Right lobe of liver (tissue), 4 donors: ENCODE results near the gene EID1.

Experiments used
- CTCF ChIP-seq, 4 donors: fragments of 200-600 bp in 3 of 4; fragments of 450-650 bp in 1 of 4; IDR thresholded peaks; one replicate each; pipeline versions ENCODE4 v1.5.1 to v1.8.0; 2016 to 2022; ENCODE audit warnings: antibody characterized with exemption in 4 of 4, mild to moderate bottlenecking in 2 of 4
- POLR2A ChIP-seq: fragments of 450-650 bp; IDR thresholded peaks from one replicate; pipeline ENCODE4 v1.6.1; 2017; ENCODE audit warnings: antibody characterized with exemption, mild to moderate bottlenecking
- donor health status: DM: no; HTN: no; CAD: no.
- donor health status: DM: no; HTN: no; CAD: no.
- donor health status: DM: no; HTN: yes; CAD: no.

- TF ChIP-seq CTCF (IDR thresholded peaks at IDR 0.05) = no peak
- no peak for TF ChIP-seq POLR2A
Measured at GRCh38 chr15:48924528-48925393, 46.8 kb downstream of the EID1 start.
